Peyer's patch (tissue), 4 donors: ENCODE measurements around the gene IRF9.

Experiments
- CTCF ChIP-seq, 6 experiments: fragments of 450-650 bp in 4 of 6; fragments of 200-600 bp in 2 of 6; sonication (generic) in 1 of 6; IDR thresholded peaks; one replicate each; pipeline ENCODE4 v1.5.1; 2017 to 2019; ENCODE audit warnings: antibody characterized with exemption in 6 of 6, mild to moderate bottlenecking in 3 of 6, moderate library complexity in 1 of 6
- POLR2A ChIP-seq, 2 donors: fragments of 450-650 bp; IDR thresholded peaks; one replicate each; pipeline ENCODE4 v1.5.1; 2017; ENCODE audit warnings: antibody characterized with exemption in 2 of 2, mild to moderate bottlenecking in 2 of 2, moderate library complexity in 2 of 2

- TF ChIP-seq POLR2A (IDR thresholded peaks at IDR 0.05) (no peak), CTCF (IDR thresholded peaks at IDR 0.05) (no peak)
Observed at GRCh38 chr14:24150567-24150966, 10.5 kb upstream of the IRF9 start.
